A549 (cell line): Measurements from ENCODE around the gene MVB12B. TPM values are rescaled to one million over a fixed set of nuclear protein-coding genes. Genes with fewer than 3 reads are reported as not detected.

ENCODE experiments used
- ATAC-seq, 2 experiments: fragments of 200-7000 bp in 1 of 2; fragments of >200 bp in 1 of 2; cut with Nextera tagmentation in 1 of 2; cut with Tn5 transposase in 1 of 2; 3 replicates each; pipeline versions ENCODE4 v1.8.0 to v1.9.1; 2018 to 2020; ENCODE audit warnings: mild to moderate bottlenecking in 1 of 2, moderate library complexity in 1 of 2
- CTCF ChIA-PET: fragments of 300-600 bp; sonication (Branson Sonifier 250); formaldehyde crosslinking; extraction: SDS; loops from one replicate; lab custom pipeline; 2021; ENCODE audit warnings: antibody characterized with exemption, inconsistent platforms; lab: Yijun Ruan, JAX
- POLR2A ChIA-PET: fragments of 350-600 bp; formaldehyde crosslinking; extraction: SDS; loops from one replicate; lab custom pipeline; 2021; ENCODE audit warnings: antibody characterized with exemption, inconsistent platforms; lab: Yijun Ruan, JAX
- DNase-seq, 2 experiments: peaks; one replicate each; pipeline versions ENCODE4 v3.0.0 to v3.0.0-alpha.2; 2011 to 2016; ENCODE audit warnings: low read depth in 1 of 2, low spot score in 1 of 2
- FAIRE-seq: peaks from 2 replicates; lab custom pipeline; 2011; peaks lifted over from hg19 to GRCh38; lab: Jason Lieb, UNC
- H3K27ac ChIP-seq, 2 experiments: fragments of >200 bp; sonication (Bioruptor Twin); formaldehyde crosslinking; 3 replicates each; pipeline ENCODE4 v1.5.1; 2016 to 2017
- H3K4me1 ChIP-seq: fragments of >200 bp; sonication (Bioruptor Twin); formaldehyde crosslinking; 3 replicates; pipeline ENCODE4 v1.6.1; 2016
- H3K4me2 ChIP-seq: fragments of >200 bp; sonication (Bioruptor Twin); formaldehyde crosslinking; 3 replicates; pipeline ENCODE4 v1.6.1; 2016
- H3K4me3 ChIP-seq: fragments of >200 bp; sonication (Bioruptor Twin); formaldehyde crosslinking; 3 replicates; pipeline ENCODE4 v1.5.1; 2016
- H3K9me3 ChIP-seq: fragments of >200 bp; sonication (Bioruptor Twin); formaldehyde crosslinking; 3 replicates; pipeline ENCODE4 v1.6.1; 2016
- BCL3 ChIP-seq: fragments of >200 bp; sonication (Bioruptor Twin); formaldehyde crosslinking; IDR thresholded peaks from 3 replicates; pipeline ENCODE4 v1.6.1; 2016
- EHF ChIP-seq: fragments of 250-450 bp; sonication (Bioruptor Pico); IDR thresholded peaks from 2 replicates; pipeline ENCODE4 v1.5.0; 2020; ENCODE audit warnings: mild to moderate bottlenecking
- FOSB ChIP-seq: fragments of 250-450 bp; sonication (Bioruptor Pico); IDR thresholded peaks from 2 replicates; pipeline ENCODE4 v1.5.0; 2020; ENCODE audit warnings: mild to moderate bottlenecking, moderate library complexity
- GATA3 ChIP-seq: IDR thresholded peaks from 2 replicates; pipeline ENCODE4 v1.6.1; 2012; ENCODE audit warnings: borderline replicate concordance
- HES2 ChIP-seq: fragments of >200 bp; sonication (Bioruptor Twin); formaldehyde crosslinking; IDR thresholded peaks from 2 replicates; pipeline ENCODE4 v1.6.1; 2016
- HOXB5 ChIP-seq: fragments of 250-450 bp; sonication (Bioruptor Pico); IDR thresholded peaks from 2 replicates; pipeline ENCODE4 v1.5.0; 2020; ENCODE audit warnings: mild to moderate bottlenecking, moderate library complexity
- MAZ ChIP-seq: fragments of 150-350 bp; IDR thresholded peaks from 2 replicates; pipeline ENCODE4 v1.6.1; 2014; ENCODE audit warnings: antibody characterized with exemption, low read depth, low read length, borderline replicate concordance
- MYC ChIP-seq: IDR thresholded peaks from 2 replicates; pipeline ENCODE4 v1.6.1; 2012; ENCODE audit warnings: mild to moderate bottlenecking, inconsistent platforms, low read length, improper control_type of control experiment, borderline replicate concordance
- NPAS2 ChIP-seq: fragments of 250-450 bp; sonication (Bioruptor Pico); IDR thresholded peaks from 2 replicates; pipeline ENCODE4 v1.8.0; 2022; ENCODE audit warnings: mild to moderate bottlenecking, moderate library complexity, borderline replicate concordance
- NR3C1 ChIP-seq: fragments of >200 bp; sonication (Bioruptor Twin); formaldehyde crosslinking; IDR thresholded peaks from 3 replicates; pipeline ENCODE4 v1.6.1; 2017
- REST ChIP-seq: fragments of 200-600 bp; sonication (generic); IDR thresholded peaks from 2 replicates; pipeline ENCODE4 v1.6.1; 2016; ENCODE audit warnings: antibody characterized with exemption, mild to moderate bottlenecking, moderate library complexity
- SMC3 ChIP-seq: fragments of >200 bp; sonication (Bioruptor Twin); formaldehyde crosslinking; IDR thresholded peaks from 3 replicates; pipeline ENCODE4 v1.6.1; 2018; ENCODE audit warnings: inconsistent platforms
- SREBF2 ChIP-seq: fragments of 450-650 bp; IDR thresholded peaks from 2 replicates; pipeline ENCODE4 v1.6.1; 2014; ENCODE audit warnings: mild to moderate bottlenecking, moderate library complexity
- ZFP36 ChIP-seq: fragments of 450-650 bp; IDR thresholded peaks from 2 replicates; pipeline ENCODE4 v1.6.1; 2014; ENCODE audit warnings: borderline replicate concordance; ENCODE audit not compliant: partially characterized antibody
- ZNF302 ChIP-seq: fragments of 250-450 bp; sonication (Bioruptor Pico); IDR thresholded peaks from 2 replicates; pipeline ENCODE4 v1.9.0; 2021; ENCODE audit warnings: inconsistent platforms, mild to moderate bottlenecking, moderate library complexity
- ZSCAN20 ChIP-seq: fragments of 250-450 bp; sonication (Bioruptor Pico); IDR thresholded peaks from 2 replicates; pipeline ENCODE4 v1.8.0; 2022; ENCODE audit warnings: mild to moderate bottlenecking, moderate library complexity
- WGBS: methylation state at CpG from one replicate; pipeline ENCODE4 v1.1.6; 2017; ENCODE audit errors: missing lambda C conversion rate; 5-methylcytosine and 5-hydroxymethylcytosine counted together
- polyA plus RNA-seq, 4 experiments: library from polyadenylated mRNA; depleted of rRNA in 3 of 4; stranded (reverse); fragments of >200 nt; fragmentation: RNase III in 1 of 4; extraction: RNeasy Plus Mini Kit Qiagen cat#74134 plus additional on column Dnase treatment in 1 of 4; gene quantifications; 2 replicates in 3 of 4; 3 replicates in 1 of 4; pipeline ENCODE4 v1.2.3, GENCODE V29; 2011 to 2017
- TF ChIP-seq, protein P1 (sequence below): IDR thresholded peaks from 2 replicates; pipeline ENCODE4 v1.6.1; 2012; ENCODE audit warnings: low read depth, borderline replicate concordance

MVB12B gene
- polyA plus RNA-seq, 2 of the 4 experiments (the other 2 are of a cell fraction): 4.6 to 5.9 TPM

DNA sequence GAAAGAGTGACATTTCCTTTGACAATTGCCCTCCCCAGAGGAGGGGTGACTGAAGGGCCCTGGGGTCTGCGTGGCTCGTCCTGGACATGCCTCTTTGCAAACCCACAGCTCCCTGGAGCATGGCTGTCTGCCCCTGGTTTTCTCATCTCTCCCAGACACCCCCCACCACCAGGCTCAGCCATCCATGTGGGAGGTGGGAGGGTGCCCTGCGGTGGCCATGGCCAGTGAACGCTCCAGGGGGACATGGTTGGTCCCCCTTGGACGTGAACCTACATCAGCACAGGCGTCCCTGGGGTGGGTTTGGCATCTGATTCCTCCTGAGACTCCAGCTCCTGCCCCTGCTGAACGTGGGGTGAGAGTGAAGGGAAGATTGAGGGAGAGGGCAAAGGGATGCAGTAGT lies 219.4 kb downstream of the MVB12B start:
- no peaks in the 10 kb centered on the region for H3K9me3 ChIP-seq
- no peak overlapping the region for H3K27ac ChIP-seq
- H3K4me1 ChIP-seq: no peaks in the 10 kb centered on the region
- POLR2A ChIA-PET: no interaction called here
- FAIRE-seq: no peak
- no peak overlapping the region for H3K4me2 ChIP-seq
- 9% methylated on average over 5 of the region's 7 CpGs for whole genome bisulfite sequencing
- no peak for DNase-seq
- CTCF ChIA-PET: interaction anchor here (0.6 to 7.6 kb wide), 4 partner anchors 10 to 55 kb away, joined by 3 to 60 read pairs (median 6); no protein-coding TSS in a partner anchor
- TF ChIP-seq HES2 (no peak), SMC3 (no peak), EHF (no peak), FOSB (no peak), ZNF302 (CRISPR knock-in tag) (no peak), REST (no peak), BCL3 (no peak), HOXB5 (CRISPR knock-in tag) (no peak), ZFP36 (no peak), NPAS2 (no peak)
- TF ChIP-seq, all 56 proteins: peak for 0
- no peak overlapping the region for H3K4me3 ChIP-seq
- no peak for ATAC-seq

DNA sequence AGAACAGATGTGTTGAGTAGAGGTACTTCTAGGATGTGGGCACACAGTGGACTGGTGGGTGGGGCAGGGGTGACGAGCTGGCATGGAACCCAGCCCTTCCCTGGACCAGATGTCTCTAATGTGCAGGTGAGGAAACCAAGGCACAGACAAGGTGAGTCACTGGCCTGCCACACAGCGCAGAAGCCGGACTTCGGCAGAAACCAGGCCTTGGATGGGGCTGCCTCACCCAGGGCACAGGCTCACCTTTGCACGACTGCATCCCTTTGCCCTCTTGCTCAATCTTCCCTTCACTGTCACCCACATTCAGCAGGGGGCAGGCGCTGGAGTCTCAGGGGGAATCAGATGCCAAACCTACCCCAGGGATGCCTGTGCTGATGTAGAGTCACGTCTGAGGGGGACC lies 221.7 kb downstream of the MVB12B start:
- Histone ChIP-seq H3K4me2 (no peak overlapping the region), H3K9me3 (no peaks in the 10 kb centered on the region), H3K4me3 (no peak overlapping the region), H3K27ac (no peak overlapping the region), H3K4me1 (no peaks in the 10 kb centered on the region)
- WGBS: 46% methylated on average over 7 of the region's 7 CpGs
- CTCF ChIA-PET: interaction anchor here (0.8 to 10.9 kb wide), 5 partner anchors 8 to 57 kb away, joined by 3 to 225 read pairs (median 7); no protein-coding TSS in a partner anchor
- ATAC-seq (no peak), DNase-seq (no peak), FAIRE-seq (no peak)
- POLR2A ChIA-PET: no interaction called here
- TF ChIP-seq MAZ (no peak), FOSB (no peak), EHF (no peak), ZSCAN20 (no peak), GATA3 (no peak), REST (no peak), ZFP36 (no peak), SREBF2 (no peak), NR3C1 (no peak), MYC (no peak), SMC3 (no peak)
- TF ChIP-seq, protein P1, sequence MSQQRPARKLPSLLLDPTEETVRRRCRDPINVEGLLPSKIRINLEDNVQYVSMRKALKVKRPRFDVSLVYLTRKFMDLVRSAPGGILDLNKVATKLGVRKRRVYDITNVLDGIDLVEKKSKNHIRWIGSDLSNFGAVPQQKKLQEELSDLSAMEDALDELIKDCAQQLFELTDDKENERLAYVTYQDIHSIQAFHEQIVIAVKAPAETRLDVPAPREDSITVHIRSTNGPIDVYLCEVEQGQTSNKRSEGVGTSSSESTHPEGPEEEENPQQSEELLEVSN: no peak
